Ectodermal cell (in vitro differentiated cells): Measurements from ENCODE around the gene ANTXRL. TPM values are rescaled to one million over a fixed set of nuclear protein-coding genes. Genes with fewer than 3 reads are reported as not detected.
"Not testable (repeated sequence)": the region's sequence is repeated elsewhere in the genome, so short reads cannot be mapped to it uniquely, and the experiment has no call there.

Experiments used
- H3K27ac ChIP-seq: 2 replicates; pipeline ENCODE4 v1.7.0; 2013; ENCODE audit warnings: mild to moderate bottlenecking, low read depth, low read length; ENCODE audit not compliant: insufficient read depth, poor library complexity, severe bottlenecking
- H3K27me3 ChIP-seq: 2 replicates; pipeline ENCODE4 v1.7.0; 2013; ENCODE audit warnings: mild to moderate bottlenecking, low read length; ENCODE audit not compliant: insufficient read depth, control insufficient read depth, poor library complexity, severe bottlenecking
- H3K36me3 ChIP-seq: one replicate; pipeline ENCODE4 v1.7.0; 2013; ENCODE audit warnings: low read length; ENCODE audit not compliant: control insufficient read depth, insufficient read depth
- H3K4me1 ChIP-seq: one replicate; pipeline ENCODE4 v1.7.0; 2013; ENCODE audit warnings: low read length; ENCODE audit not compliant: control insufficient read depth, insufficient read depth
- H3K4me3 ChIP-seq: 2 replicates; pipeline ENCODE4 v1.7.0; 2013; ENCODE audit warnings: low read depth, low read length, control low read depth; ENCODE audit not compliant: insufficient read depth
- H3K9me3 ChIP-seq: 2 replicates; pipeline ENCODE4 v1.7.0; 2013; ENCODE audit warnings: mild to moderate bottlenecking, low read length, moderate library complexity; ENCODE audit not compliant: control insufficient read depth
- WGBS, 2 experiments: methylation state at CpG; one replicate each; pipeline ENCODE4 v1.1.7; 2013; ENCODE audit warnings: missing lambda C conversion rate in 2 of 2; 5-methylcytosine and 5-hydroxymethylcytosine counted together
- polyA plus RNA-seq, 4 experiments: library from polyadenylated mRNA; stranded (reverse); fragments of 50-300 nt; gene quantifications; one replicate each; pipeline ENCODE4 v1.2.3, GENCODE V29; 2013

The ANTXRL gene
- not detected for polyA plus RNA-seq (2013, experiment 1 of 4)
- not detected for polyA plus RNA-seq (2013, experiment 2 of 4)
- polyA plus RNA-seq (2013, experiment 3 of 4), result not detected
- not detected for polyA plus RNA-seq (2013, experiment 4 of 4)

GRCh38 chr10:46286991-46287693, at the start of gene ANTXRL:
Gene ANTXRL, plus strand, starts transcription at chr10:46286997. Its CDS starts 266 bp downstream, at chr10:46287263.
- WGBS, 2 experiments, result 93% methylated on average over 8 of the region's 8 CpGs
- Histone ChIP-seq H3K4me1 (peaks cover 4% of the 10 kb centered on the region), H3K4me3 (no peak within 1 kb of the TSS)

GRCh38 chr10:46237815-46238510, 48.8 kb upstream of the ANTXRL start:
- 92% methylated on average over 3 of the region's 3 CpGs for WGBS, 2 experiments
- Histone ChIP-seq H3K4me3 (no peak overlapping the region), H3K4me1 (no peaks in the 10 kb centered on the region), H3K9me3 (no peaks in the 10 kb centered on the region), H3K36me3 (no peaks in the 10 kb centered on the region), H3K27me3 (no peaks in the 10 kb centered on the region), H3K27ac (no peak overlapping the region)

More at GRCh38 chr10:46286991-46287693, at the start of gene ANTXRL:
- no peaks in the 10 kb centered on the region for H3K9me3 ChIP-seq
- H3K27ac ChIP-seq, result no peak within 1 kb of the TSS
- no peaks in the 10 kb centered on the region for H3K36me3 ChIP-seq
- peaks cover 47% of the 10 kb centered on the region for H3K27me3 ChIP-seq

GRCh38 chr10:46239247-46239646, 47.5 kb upstream of the ANTXRL start:
- no peaks in the 10 kb centered on the region for H3K27me3 ChIP-seq
- no peaks in the 10 kb centered on the region for H3K36me3 ChIP-seq

GRCh38 chr10:46239993-46240683, 46.7 kb upstream of the ANTXRL start:
- no peaks in the 10 kb centered on the region for H3K9me3 ChIP-seq
- WGBS, 2 experiments, result 68 to 70% methylated on average over 2 of the region's 2 CpGs

More at GRCh38 chr10:46239247-46239646, 47.5 kb upstream of the ANTXRL start:
- no peak overlapping the region for H3K4me3 ChIP-seq
- no peak overlapping the region for H3K27ac ChIP-seq
- no peaks in the 10 kb centered on the region for H3K4me1 ChIP-seq
- H3K9me3 ChIP-seq, result no peaks in the 10 kb centered on the region

GRCh38 chr10:46240684-46241565, 45.9 kb upstream of the ANTXRL start:
- 86 to 88% methylated on average over 2 of the region's 2 CpGs for WGBS, 2 experiments
- Histone ChIP-seq H3K27ac (no peak overlapping the region), H3K27me3 (no peaks in the 10 kb centered on the region), H3K9me3 (no peaks in the 10 kb centered on the region), H3K4me1 (no peaks in the 10 kb centered on the region), H3K36me3 (no peaks in the 10 kb centered on the region), H3K4me3 (no peak overlapping the region)

More at GRCh38 chr10:46239993-46240683, 46.7 kb upstream of the ANTXRL start:
- no peaks in the 10 kb centered on the region for H3K36me3 ChIP-seq
- no peak overlapping the region for H3K4me3 ChIP-seq
- H3K27ac ChIP-seq, result no peak overlapping the region
- H3K27me3 ChIP-seq, result no peaks in the 10 kb centered on the region
- H3K4me1 ChIP-seq, result no peaks in the 10 kb centered on the region

- no peaks in the 10 kb centered on the region for H3K27me3 ChIP-seq
- no peaks in the 10 kb centered on the region for H3K9me3 ChIP-seq
- H3K27ac ChIP-seq, result no peak overlapping the region
- no peak overlapping the region for H3K4me3 ChIP-seq
- no peaks in the 10 kb centered on the region for H3K4me1 ChIP-seq
- H3K36me3 ChIP-seq, result no peaks in the 10 kb centered on the region
- WGBS, 2 experiments, result 90 to 92% methylated on average over 9 of the region's 9 CpGs
These were observed 41.4 kb upstream of the ANTXRL start for GRCh38 chr10:46245381-46245900.

- not testable (repeated sequence) for H3K27ac ChIP-seq, H3K9me3 ChIP-seq, H3K36me3 ChIP-seq, H3K4me3 ChIP-seq, H3K4me1 ChIP-seq, H3K27me3 ChIP-seq
- 87 to 88% methylated on average over 8 to 10 of the region's 10 CpGs for WGBS, 2 experiments
These were observed 40.2 kb upstream of the ANTXRL start for GRCh38 chr10:46246400-46247180.

- H3K36me3 ChIP-seq, result no peaks in the 10 kb centered on the region
- H3K4me3 ChIP-seq, result no peak overlapping the region
- H3K4me1 ChIP-seq, result no peaks in the 10 kb centered on the region
- H3K27me3 ChIP-seq, result no peaks in the 10 kb centered on the region
- H3K27ac ChIP-seq, result no peak overlapping the region
- H3K9me3 ChIP-seq, result no peaks in the 10 kb centered on the region
- 94 to 97% methylated on average over 3 of the region's 3 CpGs for WGBS, 2 experiments
These were observed 39.7 kb upstream of the ANTXRL start for GRCh38 chr10:46247181-46247475.
